ENCODE data around the gene KRT73. TPM values are rescaled to one million over a fixed set of nuclear protein-coding genes. Genes with fewer than 3 reads are reported as not detected.

The KRT73 gene
- total RNA-seq, 1 experiment from 2014 or later, result not detected

DNA sequence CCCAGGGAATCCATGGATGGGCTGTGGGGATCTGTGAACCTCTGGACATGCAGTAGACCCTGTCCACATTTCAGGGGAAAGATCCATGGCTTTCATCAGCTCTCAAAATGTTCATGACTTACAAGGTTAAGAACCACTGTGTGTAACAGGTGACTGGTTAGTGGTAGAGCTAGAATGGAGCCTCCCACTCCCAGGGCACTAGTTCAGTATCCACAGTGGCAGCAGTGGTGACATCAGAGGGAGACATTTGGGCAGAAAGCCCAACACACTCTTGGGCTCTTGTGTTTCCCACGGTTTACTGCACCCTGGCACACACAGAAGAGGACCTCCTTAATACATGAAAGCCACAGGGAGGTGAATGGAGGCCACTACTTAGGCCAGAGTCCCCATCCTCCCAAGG is 53.8 kb downstream of the KRT73 start (continued):
- TF ChIP-seq, protein P1, sequence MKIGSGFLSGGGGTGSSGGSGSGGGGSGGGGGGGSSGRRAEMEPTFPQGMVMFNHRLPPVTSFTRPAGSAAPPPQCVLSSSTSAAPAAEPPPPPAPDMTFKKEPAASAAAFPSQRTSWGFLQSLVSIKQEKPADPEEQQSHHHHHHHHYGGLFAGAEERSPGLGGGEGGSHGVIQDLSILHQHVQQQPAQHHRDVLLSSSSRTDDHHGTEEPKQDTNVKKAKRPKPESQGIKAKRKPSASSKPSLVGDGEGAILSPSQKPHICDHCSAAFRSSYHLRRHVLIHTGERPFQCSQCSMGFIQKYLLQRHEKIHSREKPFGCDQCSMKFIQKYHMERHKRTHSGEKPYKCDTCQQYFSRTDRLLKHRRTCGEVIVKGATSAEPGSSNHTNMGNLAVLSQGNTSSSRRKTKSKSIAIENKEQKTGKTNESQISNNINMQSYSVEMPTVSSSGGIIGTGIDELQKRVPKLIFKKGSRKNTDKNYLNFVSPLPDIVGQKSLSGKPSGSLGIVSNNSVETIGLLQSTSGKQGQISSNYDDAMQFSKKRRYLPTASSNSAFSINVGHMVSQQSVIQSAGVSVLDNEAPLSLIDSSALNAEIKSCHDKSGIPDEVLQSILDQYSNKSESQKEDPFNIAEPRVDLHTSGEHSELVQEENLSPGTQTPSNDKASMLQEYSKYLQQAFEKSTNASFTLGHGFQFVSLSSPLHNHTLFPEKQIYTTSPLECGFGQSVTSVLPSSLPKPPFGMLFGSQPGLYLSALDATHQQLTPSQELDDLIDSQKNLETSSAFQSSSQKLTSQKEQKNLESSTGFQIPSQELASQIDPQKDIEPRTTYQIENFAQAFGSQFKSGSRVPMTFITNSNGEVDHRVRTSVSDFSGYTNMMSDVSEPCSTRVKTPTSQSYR (CRISPR knock-in tag; IDR thresholded peaks at IDR 0.05), result no peak
- no peak for TF ChIP-seq ZSCAN18 (CRISPR knock-in tag; IDR thresholded peaks at IDR 0.05)
- TF ChIP-seq CDX4 (CRISPR knock-in tag; IDR thresholded peaks at IDR 0.05; ENCODE audit: borderline replicate concordance), result no peak
- no peak for TF ChIP-seq ERG (CRISPR knock-in tag; IDR thresholded peaks at IDR 0.05)
- TF ChIP-seq KAT7 (CRISPR knock-in tag; IDR thresholded peaks at IDR 0.05; ENCODE audit: borderline replicate concordance), result no peak
- TF ChIP-seq NR1H2 (CRISPR knock-in tag; IDR thresholded peaks at IDR 0.05), result no peak
- TF ChIP-seq ZBTB43 (CRISPR knock-in tag; IDR thresholded peaks at IDR 0.05), result no peak

GRCh38 chr12:52561880-52562449 is 56.4 kb downstream of the KRT73 start:
- Mint-ChIP-seq H3K36me3 (no peaks in the 10 kb centered on the region), H3K27me3 (ENCODE audit: low read depth) (no peaks in the 10 kb centered on the region; the same call in 1 of the 2 replicates), H3K27ac (no peak overlapping the region), H3K4me3 (no peak overlapping the region), H3K4me1 (no peaks in the 10 kb centered on the region), H3K9me3 (no peaks in the 10 kb centered on the region)
- POLR2A ChIA-PET, result no interaction called here
- ATAC-seq (0 out of 2 replicates have a peak, but pooled peaks have one; percentile 22), DNase-seq (ENCODE audit: low spot score) (no peak)
- CTCF ChIA-PET, result interaction anchor here (0.6 to 3.2 kb wide), 23 partner anchors 9 to 547 kb away, joined by 3 to 24 read pairs (median 4); partner anchors contain the start of genes KRT71 and KRT74
- TF ChIP-seq ZSCAN18 (CRISPR knock-in tag; IDR thresholded peaks at IDR 0.05), result no peak
- TF ChIP-seq PREB (CRISPR knock-in tag; IDR thresholded peaks at IDR 0.05; ENCODE audit: borderline replicate concordance), result no peak
- TF ChIP-seq MYBL2 (CRISPR knock-in tag; IDR thresholded peaks at IDR 0.05), result no peak
- TF ChIP-seq GABPB1 (CRISPR knock-in tag; IDR thresholded peaks at IDR 0.05), result no peak
- TF ChIP-seq MXD4 (CRISPR knock-in tag; IDR thresholded peaks at IDR 0.05; ENCODE audit: borderline replicate concordance), result no peak
- TF ChIP-seq SMAD3 (CRISPR knock-in tag; IDR thresholded peaks at IDR 0.05; ENCODE audit: borderline replicate concordance), result no peak
- no peak for TF ChIP-seq EMX1 (CRISPR knock-in tag; IDR thresholded peaks at IDR 0.05)
- no peak for TF ChIP-seq ZNF138 (CRISPR knock-in tag; conservative IDR thresholded peaks at IDR 0.05)
- TF ChIP-seq, protein P2, sequence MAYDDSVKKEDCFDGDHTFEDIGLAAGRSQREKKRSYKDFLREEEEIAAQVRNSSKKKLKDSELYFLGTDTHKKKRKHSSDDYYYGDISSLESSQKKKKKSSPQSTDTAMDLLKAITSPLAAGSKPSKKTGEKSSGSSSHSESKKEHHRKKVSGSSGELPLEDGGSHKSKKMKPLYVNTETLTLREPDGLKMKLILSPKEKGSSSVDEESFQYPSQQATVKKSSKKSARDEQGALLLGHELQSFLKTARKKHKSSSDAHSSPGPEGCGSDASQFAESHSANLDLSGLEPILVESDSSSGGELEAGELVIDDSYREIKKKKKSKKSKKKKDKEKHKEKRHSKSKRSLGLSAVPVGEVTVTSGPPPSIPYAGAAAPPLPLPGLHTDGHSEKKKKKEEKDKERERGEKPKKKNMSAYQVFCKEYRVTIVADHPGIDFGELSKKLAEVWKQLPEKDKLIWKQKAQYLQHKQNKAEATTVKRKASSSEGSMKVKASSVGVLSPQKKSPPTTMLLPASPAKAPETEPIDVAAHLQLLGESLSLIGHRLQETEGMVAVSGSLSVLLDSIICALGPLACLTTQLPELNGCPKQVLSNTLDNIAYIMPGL (CRISPR knock-in tag; IDR thresholded peaks at IDR 0.05), result no peak
- TF ChIP-seq TCF7 (CRISPR knock-in tag; IDR thresholded peaks at IDR 0.05; ENCODE audit: low read depth), result no peak
- TF ChIP-seq, protein P3, sequence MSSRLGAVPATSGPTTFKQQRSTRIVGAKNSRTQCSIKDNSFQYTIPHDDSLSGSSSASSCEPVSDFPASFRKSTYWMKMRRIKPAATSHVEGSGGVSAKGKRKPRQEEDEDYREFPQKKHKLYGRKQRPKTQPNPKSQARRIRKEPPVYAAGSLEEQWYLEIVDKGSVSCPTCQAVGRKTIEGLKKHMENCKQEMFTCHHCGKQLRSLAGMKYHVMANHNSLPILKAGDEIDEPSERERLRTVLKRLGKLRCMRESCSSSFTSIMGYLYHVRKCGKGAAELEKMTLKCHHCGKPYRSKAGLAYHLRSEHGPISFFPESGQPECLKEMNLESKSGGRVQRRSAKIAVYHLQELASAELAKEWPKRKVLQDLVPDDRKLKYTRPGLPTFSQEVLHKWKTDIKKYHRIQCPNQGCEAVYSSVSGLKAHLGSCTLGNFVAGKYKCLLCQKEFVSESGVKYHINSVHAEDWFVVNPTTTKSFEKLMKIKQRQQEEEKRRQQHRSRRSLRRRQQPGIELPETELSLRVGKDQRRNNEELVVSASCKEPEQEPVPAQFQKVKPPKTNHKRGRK (CRISPR knock-in tag; IDR thresholded peaks at IDR 0.05; ENCODE audit: borderline replicate concordance), result no peak
- no peak for TF ChIP-seq E2F4 (CRISPR knock-in tag; IDR thresholded peaks at IDR 0.05; ENCODE audit: borderline replicate concordance, low read depth)
- TF ChIP-seq ELF4 (CRISPR knock-in tag; IDR thresholded peaks at IDR 0.05; ENCODE audit: low read depth), result no peak
